ENCODE data around the gene MAD1L1.

MAD1L1 gene

GRCh38 chr7:1913466-1914282 is 319.1 kb downstream of the MAD1L1 start:
- Histone ChIP-seq H3K27ac (ENCODE audit: extremely low read depth, low read depth, low read length) (no peak overlapping the region), H3K36me3 (ENCODE audit: control insufficient read depth in 2 of 2, insufficient read depth in 1 of 2, low read length in 2 of 2) (no peaks in the 10 kb centered on the region), H3K9me3 (ENCODE audit: control insufficient read depth, insufficient read depth, low read depth, low read length) (no peaks in the 10 kb centered on the region), H3K4me1 (ENCODE audit: control insufficient read depth, insufficient read depth, low read length) (no peaks in the 10 kb centered on the region), H3K4me3 (ENCODE audit: low read depth, low read length) (no peak overlapping the region)
- CTCF ChIA-PET, result no interaction called here
- POLR2A ChIA-PET, result no interaction called here
- no peak for TF ChIP-seq ZNF580 (tag by site-specific recombination; IDR thresholded peaks at IDR 0.05)
- no peak for TF ChIP-seq SP7 (tag by site-specific recombination; IDR thresholded peaks at IDR 0.05)
- no peak for TF ChIP-seq ZNF664 (tag by site-specific recombination; IDR thresholded peaks at IDR 0.05)
- TF ChIP-seq HOXD13 (CRISPR knock-in tag; IDR thresholded peaks at IDR 0.05; ENCODE audit: borderline replicate concordance), result no peak
- TF ChIP-seq ZNF155 (tag by site-specific recombination; IDR thresholded peaks at IDR 0.05), result no peak
- no peak for TF ChIP-seq ZNF747 (tag by site-specific recombination; IDR thresholded peaks at IDR 0.05)
- TF ChIP-seq ZNF311 (tag by site-specific recombination; IDR thresholded peaks at IDR 0.05; ENCODE audit: borderline replicate concordance), result no peak
- TF ChIP-seq ZNF37A (tag by site-specific recombination; IDR thresholded peaks at IDR 0.05), result no peak
- TF ChIP-seq ZNF639 (tag by site-specific recombination; IDR thresholded peaks at IDR 0.05), result no peak
- TF ChIP-seq ZNF157 (tag by site-specific recombination; IDR thresholded peaks at IDR 0.05), result no peak
- no peak for TF ChIP-seq ZNF549 (tag by site-specific recombination; IDR thresholded peaks at IDR 0.05)
- TF ChIP-seq KLF8 (tag by site-specific recombination; IDR thresholded peaks at IDR 0.05), result no peak
- no peak for TF ChIP-seq ZNF837 (tag by site-specific recombination; IDR thresholded peaks at IDR 0.05)

- POLR2A ChIA-PET, result interaction anchor here (0.7 kb wide), 1 partner anchor 10 kb away, joined by 3 read pairs; no protein-coding TSS in a partner anchor
- Histone ChIP-seq H3K36me3 (ENCODE audit: control insufficient read depth in 2 of 2, insufficient read depth in 1 of 2, low read length in 2 of 2) (no peaks in the 10 kb centered on the region), H3K9me3 (ENCODE audit: control insufficient read depth, insufficient read depth, low read depth, low read length) (no peaks in the 10 kb centered on the region), H3K4me3 (ENCODE audit: low read depth, low read length) (no peak overlapping the region), H3K4me1 (ENCODE audit: control insufficient read depth, insufficient read depth, low read length) (no peaks in the 10 kb centered on the region), H3K27ac (ENCODE audit: extremely low read depth, low read depth, low read length) (no peak overlapping the region)
- TF ChIP-seq ZNF169 (tag by site-specific recombination; IDR thresholded peaks at IDR 0.05), result no peak
- TF ChIP-seq ZNF138 (tag by site-specific recombination; IDR thresholded peaks at IDR 0.05; ENCODE audit: borderline replicate concordance), result no peak
- no peak for TF ChIP-seq KLF17 (tag by site-specific recombination; IDR thresholded peaks at IDR 0.05)
- no peak for TF ChIP-seq ZBTB48 (tag by site-specific recombination; IDR thresholded peaks at IDR 0.05)
- no peak for TF ChIP-seq KLF7 (tag by site-specific recombination; IDR thresholded peaks at IDR 0.05; ENCODE audit: borderline replicate concordance)
- no peak for TF ChIP-seq ZNF26 (tag by site-specific recombination; IDR thresholded peaks at IDR 0.05)
- TF ChIP-seq ZNF18 (tag by site-specific recombination; IDR thresholded peaks at IDR 0.05), result no peak
- TF ChIP-seq ZNF155 (tag by site-specific recombination; IDR thresholded peaks at IDR 0.05), result no peak
- TF ChIP-seq ZNF621 (tag by site-specific recombination; IDR thresholded peaks at IDR 0.05), result no peak
- no peak for TF ChIP-seq ZNF544 (tag by site-specific recombination; IDR thresholded peaks at IDR 0.05)
- no peak for TF ChIP-seq ZNF335 (tag by site-specific recombination; conservative IDR thresholded peaks at IDR 0.05)
- no peak for TF ChIP-seq TCF7L2 (IDR thresholded peaks at IDR 0.05; ENCODE audit: borderline replicate concordance, low read depth, low read length)
- TF ChIP-seq ZNF391 (tag by site-specific recombination; IDR thresholded peaks at IDR 0.05; ENCODE audit: borderline replicate concordance, low read depth), result no peak
- TF ChIP-seq HOXD13 (CRISPR knock-in tag; IDR thresholded peaks at IDR 0.05; ENCODE audit: borderline replicate concordance), result no peak
- TF ChIP-seq ZNF530 (tag by site-specific recombination; IDR thresholded peaks at IDR 0.05; ENCODE audit: low read depth), result no peak
- TF ChIP-seq ZNF394 (tag by site-specific recombination; IDR thresholded peaks at IDR 0.05; ENCODE audit: borderline replicate concordance), result no peak
- no peak for TF ChIP-seq ZNF776 (tag by site-specific recombination; IDR thresholded peaks at IDR 0.05; ENCODE audit: borderline replicate concordance)
- CTCF ChIA-PET, result no interaction called here
These were observed 319.9 kb downstream of the MAD1L1 start for GRCh38 chr7:1912593-1913465.

All from HEK293 (cell line).